ENCODE measurements around the gene TTLL5.
A peak's percentile ranks its signal among the peaks of the same experiment; 100 is the strongest.

The TTLL5 gene

GRCh38 chr14:75848167-75848913 lies 187.3 kb downstream of the TTLL5 start:
- no peak for FAIRE-seq
- no peak for DNase-seq (ENCODE audit: extremely low spot score, insufficient read length, low read depth)

- FAIRE-seq (no peak), DNase-seq (ENCODE audit: extremely low spot score, insufficient read length, low read depth) (no peak)
Measured at GRCh38 chr14:75849300-75849895, 188.4 kb downstream of the TTLL5 start.

GRCh38 chr14:75851574-75851866 lies 190.5 kb downstream of the TTLL5 start:
- FAIRE-seq = no peak
- DNase-seq (ENCODE audit: extremely low spot score, insufficient read length, low read depth) = no peak

GRCh38 chr14:75854111-75854799 lies 193.2 kb downstream of the TTLL5 start:
- FAIRE-seq (no peak), DNase-seq (ENCODE audit: extremely low spot score, insufficient read length, low read depth) (no peak)

GRCh38 chr14:75857199-75857598 lies 196.2 kb downstream of the TTLL5 start:
- no peak for DNase-seq (ENCODE audit: extremely low spot score, insufficient read length, low read depth)
- no peak for FAIRE-seq

GRCh38 chr14:75858362-75858761 lies 197.3 kb downstream of the TTLL5 start:
- FAIRE-seq (no peak), DNase-seq (ENCODE audit: extremely low spot score, insufficient read length, low read depth) (no peak)

GRCh38 chr14:75859746-75860145 lies 198.7 kb downstream of the TTLL5 start:
- DNase-seq (ENCODE audit: extremely low spot score, insufficient read length, low read depth) = no peak
- FAIRE-seq = no peak

- FAIRE-seq = no peak
- DNase-seq (ENCODE audit: extremely low spot score, insufficient read length, low read depth) = no peak
Measured at GRCh38 chr14:75860561-75861160, 199.6 kb downstream of the TTLL5 start.

- no peak for FAIRE-seq
Measured at GRCh38 chr14:75861161-75861621, 200.1 kb downstream of the TTLL5 start.

GRCh38 chr14:75863221-75863620 lies 202.2 kb downstream of the TTLL5 start:
- no peak for DNase-seq (ENCODE audit: extremely low spot score, insufficient read length, low read depth)
- no peak for FAIRE-seq

More at GRCh38 chr14:75861161-75861621, 200.1 kb downstream of the TTLL5 start:
- no peak for DNase-seq (ENCODE audit: extremely low spot score, insufficient read length, low read depth)

GRCh38 chr14:75864352-75864751 lies 203.3 kb downstream of the TTLL5 start:
- no peak for FAIRE-seq
- no peak for DNase-seq (ENCODE audit: extremely low spot score, insufficient read length, low read depth)

- no peak for FAIRE-seq
Measured at GRCh38 chr14:75865531-75865930, 204.5 kb downstream of the TTLL5 start.

GRCh38 chr14:75866970-75867369 lies 205.9 kb downstream of the TTLL5 start:
- DNase-seq (ENCODE audit: extremely low spot score, insufficient read length, low read depth) (no peak), FAIRE-seq (no peak)

More at GRCh38 chr14:75865531-75865930, 204.5 kb downstream of the TTLL5 start:
- no peak for DNase-seq (ENCODE audit: extremely low spot score, insufficient read length, low read depth)

GRCh38 chr14:75871181-75871880 lies 210.3 kb downstream of the TTLL5 start:
- FAIRE-seq (no peak), DNase-seq (ENCODE audit: extremely low spot score, insufficient read length, low read depth) (no peak)

GRCh38 chr14:75875958-75876357 lies 214.9 kb downstream of the TTLL5 start:
- peak; percentile 40 for DNase-seq (ENCODE audit: extremely low spot score, insufficient read length, low read depth)

GRCh38 chr14:75876530-75876929 lies 215.5 kb downstream of the TTLL5 start:
- no peak for FAIRE-seq
- no peak for DNase-seq (ENCODE audit: extremely low spot score, insufficient read length, low read depth)

More at GRCh38 chr14:75875958-75876357, 214.9 kb downstream of the TTLL5 start:
- peak; percentile 92 for FAIRE-seq

GRCh38 chr14:75877292-75877691 lies 216.2 kb downstream of the TTLL5 start:
- DNase-seq (ENCODE audit: extremely low spot score, insufficient read length, low read depth) (no peak), FAIRE-seq (no peak)

GRCh38 chr14:75877884-75878283 lies 216.8 kb downstream of the TTLL5 start:
- no peak for FAIRE-seq
- DNase-seq (ENCODE audit: extremely low spot score, insufficient read length, low read depth) = no peak

- DNase-seq (ENCODE audit: extremely low spot score, insufficient read length, low read depth) = no peak
- no peak for FAIRE-seq
Measured at GRCh38 chr14:75879031-75879430, 218.0 kb downstream of the TTLL5 start.

- no peak for FAIRE-seq
- DNase-seq (ENCODE audit: extremely low spot score, insufficient read length, low read depth) = no peak
Measured at GRCh38 chr14:75880512-75880911, 219.5 kb downstream of the TTLL5 start.
